Femur (tissue), 1 donor: ENCODE data around the gene CEP89.
"Not testable (repeated sequence)": the region's sequence is repeated elsewhere in the genome, so short reads cannot be mapped to it uniquely, and the experiment has no call there.

ENCODE experiments used
- DNase-seq: peaks from one replicate; pipeline ENCODE4 v3.0.0-alpha.2; 2017

CEP89 gene

GRCh38 chr19:32945260-32945659 lies 26.5 kb downstream of the CEP89 start:
- DNase-seq: no peak

GRCh38 chr19:32941273-32941672 lies 30.5 kb downstream of the CEP89 start:
- DNase-seq: not testable (repeated sequence)

- no peak for DNase-seq
Measured at GRCh38 chr19:32936065-32936464, 35.7 kb downstream of the CEP89 start.

DNA sequence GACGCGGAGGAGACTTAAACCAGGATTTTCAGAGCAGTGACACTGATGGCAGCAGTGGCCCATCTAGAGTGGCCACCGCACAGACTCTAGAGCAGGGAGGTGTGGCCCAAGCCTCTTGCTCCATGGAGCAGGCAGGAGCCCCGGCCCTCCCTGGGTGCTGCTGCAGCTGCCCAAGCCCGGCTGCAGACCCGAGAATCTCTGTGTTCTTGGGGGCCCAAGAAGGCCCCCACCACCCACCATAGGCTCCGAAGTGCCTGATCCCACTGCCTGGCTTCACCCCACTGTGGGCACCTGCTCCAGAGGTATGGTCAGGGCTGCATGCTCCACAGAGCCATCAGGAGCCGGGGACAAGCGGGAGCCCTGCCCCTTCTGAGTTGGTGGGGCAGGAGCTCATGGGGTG lies 36.1 kb downstream of the CEP89 start:
- no peak for DNase-seq

GRCh38 chr19:32933571-32933970 lies 38.2 kb downstream of the CEP89 start:
- DNase-seq: no peak

DNA sequence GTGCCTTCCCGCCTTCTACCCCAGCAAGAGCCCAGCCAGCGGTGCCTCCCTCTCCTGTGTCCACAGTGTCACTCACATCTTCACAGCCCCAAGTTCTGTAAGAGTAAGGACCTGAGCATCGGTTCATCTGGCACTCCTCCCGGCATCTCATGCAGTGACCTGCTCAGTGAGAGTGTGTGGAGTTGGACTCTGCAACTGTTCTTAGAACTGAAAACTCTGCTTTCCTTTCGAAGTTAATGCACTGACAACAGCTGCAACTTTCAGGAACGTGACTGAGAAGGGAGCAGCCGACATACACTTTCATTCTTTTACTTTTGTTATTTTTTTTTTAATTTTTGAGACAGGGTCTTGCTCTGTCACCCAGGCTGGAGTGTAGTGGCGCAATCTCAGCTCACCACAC lies 41.2 kb downstream of the CEP89 start:
- DNase-seq: no peak

DNA sequence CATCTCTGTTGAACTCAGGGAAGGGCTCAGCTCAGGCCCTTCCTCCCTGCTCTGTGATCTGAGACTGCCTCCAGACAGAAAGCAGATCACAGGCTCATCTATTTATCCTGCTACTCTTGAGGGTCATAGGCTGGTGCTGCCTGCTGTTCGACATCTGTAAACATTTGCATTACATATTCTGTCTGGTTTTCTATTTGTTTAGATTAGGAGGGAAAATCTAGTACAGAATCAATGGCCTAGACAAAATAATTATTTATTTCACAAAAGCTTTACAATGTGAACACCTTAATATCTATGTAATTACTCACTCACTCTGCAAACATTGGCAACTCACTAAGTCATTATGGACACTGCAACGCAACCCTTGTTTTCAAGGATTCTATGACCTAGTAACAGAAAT lies 43.0 kb downstream of the CEP89 start:
- DNase-seq: no peak

- DNase-seq: no peak
Measured at GRCh38 chr19:32924200-32924599, 47.6 kb downstream of the CEP89 start.

DNA sequence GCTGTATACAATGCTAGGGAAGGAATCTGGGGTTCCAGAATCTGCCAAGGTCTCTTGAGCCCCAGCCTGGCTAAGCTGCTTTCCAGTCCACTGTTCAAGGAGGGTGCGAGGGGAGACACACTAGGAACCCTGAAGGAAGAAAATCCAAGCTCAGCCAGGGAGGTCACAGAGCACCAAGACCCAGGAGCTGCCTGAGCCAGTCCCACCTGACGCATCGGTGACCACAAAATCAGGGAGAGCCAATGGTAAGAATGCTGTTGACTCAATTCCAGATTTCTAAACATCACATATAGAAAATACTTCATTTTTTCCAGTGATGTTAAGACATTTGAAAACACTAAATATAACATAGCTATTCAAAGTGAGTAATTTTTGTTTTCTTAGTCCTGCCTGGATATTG lies 50.1 kb downstream of the CEP89 start:
- DNase-seq: no peak

- no peak for DNase-seq
Measured at GRCh38 chr19:32919365-32919764, 52.4 kb downstream of the CEP89 start.

- no peak for DNase-seq
Measured at GRCh38 chr19:32917616-32917996, 54.2 kb downstream of the CEP89 start.

- no peak for DNase-seq
Measured at GRCh38 chr19:32916969-32917615, 54.7 kb downstream of the CEP89 start.

DNA sequence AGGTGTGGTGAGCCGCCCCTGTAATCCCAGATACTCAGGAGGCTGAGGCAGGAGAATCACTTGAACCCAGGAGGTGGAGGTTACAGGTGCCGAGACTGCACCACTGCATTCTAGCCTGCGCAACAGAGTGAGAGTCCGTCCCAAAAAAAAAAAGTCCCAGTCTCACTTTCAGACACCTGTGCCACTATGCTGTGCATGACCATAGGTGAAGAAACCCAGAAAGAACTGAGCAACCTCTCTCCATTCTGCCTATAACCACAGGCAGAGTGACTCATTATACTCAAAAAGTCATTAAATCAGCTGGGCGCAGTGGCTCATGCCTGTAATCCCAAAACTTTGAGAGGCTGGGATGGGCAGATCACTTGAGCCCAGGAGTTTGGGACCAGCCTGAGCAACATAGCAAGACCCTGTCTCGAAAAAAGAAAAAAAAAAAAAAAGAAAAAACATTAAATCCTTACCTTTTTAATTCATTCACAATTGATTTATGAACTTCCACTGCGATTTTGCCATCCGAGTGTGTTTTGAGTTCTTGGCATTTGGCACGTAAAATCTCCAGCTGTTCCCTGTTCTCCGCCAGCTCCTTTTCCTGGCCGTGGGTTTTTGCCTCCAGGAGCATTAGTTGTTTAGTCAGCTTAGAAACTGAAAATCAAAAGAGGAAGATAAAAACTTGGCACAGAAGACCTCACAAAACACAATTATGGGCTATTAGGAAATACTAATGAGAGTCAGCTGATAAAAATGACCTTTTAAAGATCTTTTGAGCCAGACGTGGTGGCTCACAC lies 56.7 kb downstream of the CEP89 start:
- no peak for DNase-seq

GRCh38 chr19:32911467-32911866 lies 60.3 kb downstream of the CEP89 start:
- DNase-seq: no peak

DNA sequence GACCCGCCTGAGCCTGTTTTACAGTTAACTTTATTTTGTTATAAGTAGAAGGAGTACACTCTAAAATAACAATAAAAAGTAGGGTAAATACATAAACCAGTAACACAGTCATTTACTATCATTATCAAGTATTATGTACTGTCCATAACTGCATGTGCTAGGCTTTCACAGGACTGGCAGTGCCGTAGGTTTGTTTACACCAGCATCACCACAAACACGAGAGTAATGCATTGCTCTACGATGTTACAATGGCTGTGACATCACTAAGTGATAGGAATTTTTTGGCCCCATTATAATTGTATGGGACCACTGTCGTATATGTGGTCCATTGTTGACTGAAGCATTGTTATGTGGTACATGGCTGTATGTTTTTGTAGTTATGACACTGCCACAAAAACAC lies 60.9 kb downstream of the CEP89 start:
- no peak for DNase-seq

DNA sequence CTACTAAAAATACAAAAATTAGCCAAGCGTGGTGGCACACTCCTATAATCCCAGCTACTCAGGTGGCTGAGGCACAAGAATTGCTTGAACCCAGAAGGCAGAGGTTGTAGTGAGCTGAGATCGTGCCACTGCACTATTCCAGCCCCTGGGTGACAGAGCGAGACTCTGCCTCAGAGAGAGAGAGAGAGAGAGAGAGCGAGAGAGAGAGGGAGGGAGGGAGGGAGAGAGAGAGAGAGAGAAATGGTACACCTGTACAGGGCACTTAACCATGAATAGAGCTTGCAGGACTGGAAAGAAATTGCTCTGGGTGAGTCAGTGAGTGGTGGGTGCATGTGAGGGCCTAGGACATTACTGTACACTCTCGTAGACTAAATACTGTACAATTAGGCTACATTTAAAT lies 61.7 kb downstream of the CEP89 start:
- no peak for DNase-seq

DNA sequence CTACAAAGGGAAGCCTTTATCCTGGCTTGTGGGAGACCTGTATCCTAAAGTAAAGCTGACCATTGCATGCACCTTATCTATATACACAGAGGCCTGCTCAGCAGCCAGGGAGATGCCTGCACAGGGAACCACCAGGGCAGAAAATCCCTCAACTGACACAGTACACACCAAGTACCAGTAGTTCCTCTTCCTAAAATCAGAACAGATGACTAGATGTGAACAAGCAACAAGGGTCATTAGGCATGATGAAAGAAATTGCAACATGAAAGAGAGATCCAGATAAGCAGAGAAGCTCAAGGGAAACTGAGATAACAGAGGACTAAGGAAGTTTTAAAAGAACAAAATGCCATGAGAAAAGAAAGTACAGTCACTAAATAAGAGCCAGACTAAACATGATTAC lies 62.5 kb downstream of the CEP89 start:
- DNase-seq: no peak

- DNase-seq: no peak
Measured at GRCh38 chr19:32908641-32909190, 63.0 kb downstream of the CEP89 start.

- no peak for DNase-seq
Measured at GRCh38 chr19:32902448-32902847, 69.3 kb downstream of the CEP89 start.

DNA sequence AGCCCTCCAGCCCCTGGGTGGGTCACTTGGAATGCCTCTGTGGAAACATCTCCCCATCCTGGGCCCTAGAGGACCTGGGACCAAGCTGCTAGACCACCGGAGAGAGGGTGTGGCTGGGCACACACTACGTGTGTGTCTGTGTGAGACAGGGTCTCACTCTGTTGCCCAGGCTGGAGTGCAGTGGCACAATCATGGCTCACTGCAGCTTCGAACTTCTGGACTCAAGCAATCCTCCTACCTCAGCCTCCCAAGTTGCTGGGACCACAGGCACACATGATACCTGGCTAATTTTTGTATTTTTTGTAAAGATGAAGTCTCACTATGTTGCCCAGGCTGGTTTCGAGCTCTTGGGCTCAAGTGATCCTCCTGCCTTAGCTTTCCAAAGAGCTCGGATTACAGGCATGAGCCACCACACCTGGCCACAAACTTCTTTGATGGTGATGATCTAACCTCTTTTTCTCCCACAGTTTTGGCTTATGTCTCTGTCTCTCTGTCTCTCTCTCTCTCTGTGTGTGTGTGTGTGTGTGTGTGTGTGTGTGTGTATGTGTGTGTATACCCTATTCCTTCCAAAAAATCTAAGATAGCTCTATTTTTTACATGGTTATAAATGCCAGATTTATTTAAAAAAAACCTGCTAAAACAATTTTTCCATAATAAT lies 70.1 kb downstream of the CEP89 start:
- DNase-seq: no peak

- DNase-seq: no peak
Measured at GRCh38 chr19:32896516-32897214, 75.1 kb downstream of the CEP89 start.

GRCh38 chr19:32895384-32895783 lies 76.4 kb downstream of the CEP89 start:
- no peak for DNase-seq

DNA sequence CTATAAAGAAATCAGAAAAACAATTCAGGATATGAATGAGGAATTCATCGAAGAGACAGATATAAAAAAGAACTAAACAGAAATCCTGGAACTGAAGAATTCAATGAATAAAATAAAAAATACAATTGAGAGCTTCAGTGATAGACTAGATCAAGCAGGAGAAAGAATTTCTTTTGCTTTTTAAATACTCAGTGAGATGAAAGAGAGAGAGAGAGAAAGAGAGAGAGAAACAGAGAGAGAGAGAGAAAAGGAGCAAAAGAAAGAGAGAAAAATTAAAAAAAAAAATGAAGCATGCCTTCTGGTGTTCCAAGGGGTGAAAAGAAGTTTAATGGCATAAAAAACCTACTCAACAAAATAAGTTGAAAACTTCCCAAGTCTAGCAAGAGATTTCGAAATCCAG lies 80.1 kb downstream of the CEP89 start:
- DNase-seq: no peak
